ENCODE measurements around the gene CSTF2T.
A peak's percentile ranks its signal among the peaks of the same experiment; 100 is the strongest.

CSTF2T gene

GRCh38 chr10:51699475-51700227 lies at the start of gene CSTF2T:
Gene CSTF2T (minus strand): TSS chr10:51699595. CDS start chr10:51699549, 46 bp downstream.
- Histone ChIP-seq H3K9ac (ENCODE audit: low read depth, low read length) (peak within 1 kb of the TSS; percentile 95), H3K36me3 (ENCODE audit: control insufficient read depth, insufficient read depth, low read length) (peaks cover 20% of the 10 kb centered on the region), H3K9me3 (ENCODE audit: control insufficient read depth, insufficient read depth, low read length) (no peaks in the 10 kb centered on the region), H3K27ac (ENCODE audit: low read depth, low read length) (peak within 1 kb of the TSS; percentile 91), H3K4me3 (ENCODE audit: low read depth, low read length) (peak within 1 kb of the TSS; percentile 97), H3K4me1 (ENCODE audit: control insufficient read depth, insufficient read depth, low read length) (peaks cover 16% of the 10 kb centered on the region), H3K27me3 (ENCODE audit: control insufficient read depth, insufficient read depth, low read length) (no peaks in the 10 kb centered on the region)

- no peak overlapping the region for H3K27ac ChIP-seq (ENCODE audit: low read depth, low read length)
- H3K36me3 ChIP-seq (ENCODE audit: control insufficient read depth, insufficient read depth, low read length), result no peaks in the 10 kb centered on the region
- H3K4me1 ChIP-seq (ENCODE audit: control insufficient read depth, insufficient read depth, low read length), result peaks cover 3% of the 10 kb centered on the region; the same call in 1 of the 2 replicates
- no peaks in the 10 kb centered on the region for H3K9me3 ChIP-seq (ENCODE audit: control insufficient read depth, insufficient read depth, low read length)
- H3K9ac ChIP-seq (ENCODE audit: low read depth, low read length), result no peak overlapping the region
- no peak overlapping the region for H3K4me3 ChIP-seq (ENCODE audit: low read depth, low read length)
- no peaks in the 10 kb centered on the region for H3K27me3 ChIP-seq (ENCODE audit: control insufficient read depth, insufficient read depth, low read length)
Observed at GRCh38 chr10:51748959-51749358, 49.6 kb upstream of the CSTF2T start.

- H3K9ac ChIP-seq (ENCODE audit: low read depth, low read length), result no peak overlapping the region
- no peaks in the 10 kb centered on the region for H3K36me3 ChIP-seq (ENCODE audit: control insufficient read depth, insufficient read depth, low read length)
- H3K4me3 ChIP-seq (ENCODE audit: low read depth, low read length), result no peak overlapping the region
- peaks cover 3% of the 10 kb centered on the region; the same call in 1 of the 2 replicates for H3K4me1 ChIP-seq (ENCODE audit: control insufficient read depth, insufficient read depth, low read length)
- no peak overlapping the region for H3K27ac ChIP-seq (ENCODE audit: low read depth, low read length)
- no peaks in the 10 kb centered on the region for H3K9me3 ChIP-seq (ENCODE audit: control insufficient read depth, insufficient read depth, low read length)
- no peaks in the 10 kb centered on the region for H3K27me3 ChIP-seq (ENCODE audit: control insufficient read depth, insufficient read depth, low read length)
Observed at GRCh38 chr10:51747216-51747615, 47.8 kb upstream of the CSTF2T start.

GRCh38 chr10:51745397-51745796 lies 46.0 kb upstream of the CSTF2T start:
- Histone ChIP-seq H3K36me3 (ENCODE audit: control insufficient read depth, insufficient read depth, low read length) (no peaks in the 10 kb centered on the region), H3K4me3 (ENCODE audit: low read depth, low read length) (no peak overlapping the region), H3K9ac (ENCODE audit: low read depth, low read length) (no peak overlapping the region), H3K9me3 (ENCODE audit: control insufficient read depth, insufficient read depth, low read length) (no peaks in the 10 kb centered on the region), H3K27ac (ENCODE audit: low read depth, low read length) (no peak overlapping the region), H3K4me1 (ENCODE audit: control insufficient read depth, insufficient read depth, low read length) (peaks cover 3% of the 10 kb centered on the region; the same call in 1 of the 2 replicates), H3K27me3 (ENCODE audit: control insufficient read depth, insufficient read depth, low read length) (no peaks in the 10 kb centered on the region)

DNA sequence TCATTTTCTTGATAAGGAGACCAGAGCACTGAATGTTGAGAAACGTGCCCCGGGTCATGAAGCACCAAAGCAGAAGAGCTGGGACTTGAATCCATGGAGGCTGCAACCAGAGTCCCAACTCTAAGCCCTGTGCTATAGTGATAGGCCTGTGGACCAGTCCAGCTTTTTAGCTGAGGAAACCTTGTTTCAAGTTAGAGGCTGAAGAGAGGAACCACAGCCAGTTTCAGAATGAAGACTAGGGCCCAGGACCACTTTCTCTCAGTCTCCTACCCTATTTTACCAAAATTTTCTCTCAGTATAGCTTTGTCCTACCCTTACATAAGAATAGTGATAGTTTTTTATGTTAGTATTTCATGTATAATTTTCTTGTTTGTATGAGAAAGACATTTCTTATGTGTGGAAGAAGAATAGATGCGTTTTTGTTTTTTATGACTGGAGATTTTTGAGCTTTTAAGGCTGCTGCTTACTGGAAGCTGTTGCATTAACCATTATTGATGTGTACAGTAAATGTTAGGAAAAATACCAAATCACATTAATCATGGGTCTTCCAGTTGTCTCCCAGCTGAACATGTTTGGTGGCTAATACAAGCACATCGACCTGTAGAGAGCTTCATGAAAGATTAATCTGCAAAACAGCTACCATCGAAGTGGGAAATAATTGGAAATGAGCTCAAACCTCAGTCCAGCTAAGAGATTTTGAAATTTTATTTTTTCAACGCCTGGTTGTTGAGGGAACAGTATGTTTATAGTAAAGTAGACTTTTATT lies 45.0 kb upstream of the CSTF2T start:
- Histone ChIP-seq H3K4me1 (ENCODE audit: control insufficient read depth, insufficient read depth, low read length) (peaks cover 3% of the 10 kb centered on the region; the same call in 1 of the 2 replicates), H3K9me3 (ENCODE audit: control insufficient read depth, insufficient read depth, low read length) (no peaks in the 10 kb centered on the region), H3K36me3 (ENCODE audit: control insufficient read depth, insufficient read depth, low read length) (no peaks in the 10 kb centered on the region), H3K9ac (ENCODE audit: low read depth, low read length) (no peak overlapping the region), H3K27me3 (ENCODE audit: control insufficient read depth, insufficient read depth, low read length) (no peaks in the 10 kb centered on the region), H3K4me3 (ENCODE audit: low read depth, low read length) (no peak overlapping the region), H3K27ac (ENCODE audit: low read depth, low read length) (no peak overlapping the region)

DNA sequence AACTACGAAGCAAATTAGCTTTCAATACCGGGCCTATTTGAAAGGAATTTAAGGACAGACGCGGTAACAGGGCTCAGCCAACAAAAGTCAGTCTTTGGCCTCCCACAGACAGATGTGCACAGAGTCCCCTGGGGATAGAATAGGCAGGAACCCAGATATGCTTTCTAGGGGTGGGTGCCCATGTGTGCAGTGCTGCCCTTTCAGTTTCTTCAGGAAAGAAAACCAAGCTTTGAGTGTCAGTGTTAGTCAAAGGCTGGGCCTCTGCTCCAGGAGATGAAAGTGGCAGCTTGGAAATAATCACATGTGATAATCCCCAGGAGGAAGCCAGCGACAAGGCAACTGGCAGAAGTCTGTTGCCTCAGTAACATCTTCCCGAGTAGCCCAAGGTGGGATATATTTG lies 43.8 kb upstream of the CSTF2T start:
- Histone ChIP-seq H3K36me3 (ENCODE audit: control insufficient read depth, insufficient read depth, low read length) (no peaks in the 10 kb centered on the region), H3K9me3 (ENCODE audit: control insufficient read depth, insufficient read depth, low read length) (no peaks in the 10 kb centered on the region), H3K27ac (ENCODE audit: low read depth, low read length) (no peak overlapping the region), H3K4me3 (ENCODE audit: low read depth, low read length) (no peak overlapping the region), H3K27me3 (ENCODE audit: control insufficient read depth, insufficient read depth, low read length) (no peaks in the 10 kb centered on the region), H3K4me1 (ENCODE audit: control insufficient read depth, insufficient read depth, low read length) (peaks cover 3% of the 10 kb centered on the region; the same call in 1 of the 2 replicates), H3K9ac (ENCODE audit: low read depth, low read length) (no peak overlapping the region)

GRCh38 chr10:51733057-51733456 lies 33.7 kb upstream of the CSTF2T start:
- no peaks in the 10 kb centered on the region for H3K36me3 ChIP-seq (ENCODE audit: control insufficient read depth, insufficient read depth, low read length)
- H3K9ac ChIP-seq (ENCODE audit: low read depth, low read length), result no peak overlapping the region
- no peaks in the 10 kb centered on the region for H3K9me3 ChIP-seq (ENCODE audit: control insufficient read depth, insufficient read depth, low read length)
- H3K4me3 ChIP-seq (ENCODE audit: low read depth, low read length), result no peak overlapping the region
- H3K27ac ChIP-seq (ENCODE audit: low read depth, low read length), result no peak overlapping the region
- H3K27me3 ChIP-seq (ENCODE audit: control insufficient read depth, insufficient read depth, low read length), result no peaks in the 10 kb centered on the region
- no peaks in the 10 kb centered on the region for H3K4me1 ChIP-seq (ENCODE audit: control insufficient read depth, insufficient read depth, low read length)

DNA sequence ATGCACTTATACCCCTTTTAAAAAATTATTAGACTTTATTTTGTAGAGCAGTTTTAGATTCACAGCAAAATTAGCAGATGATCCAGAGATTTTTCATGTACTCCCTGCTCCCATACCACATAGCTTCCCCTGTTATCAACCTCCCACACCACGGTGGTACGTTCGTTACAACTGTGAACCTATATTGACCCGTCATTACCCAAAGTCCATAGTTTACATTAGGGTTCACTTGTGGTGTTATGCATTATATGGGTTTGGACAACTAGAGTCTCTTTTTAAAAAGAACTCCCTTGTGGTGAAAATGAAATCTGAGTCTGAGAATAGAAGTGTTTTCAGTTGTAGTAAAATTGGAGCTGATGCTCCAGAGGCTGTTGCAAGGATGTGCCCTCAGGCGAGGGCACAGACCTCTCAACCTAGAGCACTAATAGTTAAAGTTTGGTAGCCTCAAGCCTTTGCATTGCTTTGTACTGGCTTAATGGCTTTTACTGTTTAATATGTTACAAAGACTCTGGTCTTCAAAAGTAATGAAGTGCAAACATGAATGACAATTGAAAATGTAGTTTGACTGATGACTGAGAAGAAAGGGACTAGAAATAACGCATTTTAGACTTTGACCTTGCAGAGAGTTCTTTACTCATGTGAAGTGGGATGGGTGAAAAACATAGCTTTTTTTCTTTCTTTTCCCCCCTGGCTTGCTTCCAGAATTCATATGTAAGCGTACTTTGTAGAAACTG lies 30.6 kb upstream of the CSTF2T start:
- no peak overlapping the region for H3K4me3 ChIP-seq (ENCODE audit: low read depth, low read length)
- H3K4me1 ChIP-seq (ENCODE audit: control insufficient read depth, insufficient read depth, low read length), result no peaks in the 10 kb centered on the region
- H3K27me3 ChIP-seq (ENCODE audit: control insufficient read depth, insufficient read depth, low read length), result no peaks in the 10 kb centered on the region
- no peaks in the 10 kb centered on the region for H3K9me3 ChIP-seq (ENCODE audit: control insufficient read depth, insufficient read depth, low read length)
- no peaks in the 10 kb centered on the region for H3K36me3 ChIP-seq (ENCODE audit: control insufficient read depth, insufficient read depth, low read length)
- no peak overlapping the region for H3K27ac ChIP-seq (ENCODE audit: low read depth, low read length)
- H3K9ac ChIP-seq (ENCODE audit: low read depth, low read length), result no peak overlapping the region

DNA sequence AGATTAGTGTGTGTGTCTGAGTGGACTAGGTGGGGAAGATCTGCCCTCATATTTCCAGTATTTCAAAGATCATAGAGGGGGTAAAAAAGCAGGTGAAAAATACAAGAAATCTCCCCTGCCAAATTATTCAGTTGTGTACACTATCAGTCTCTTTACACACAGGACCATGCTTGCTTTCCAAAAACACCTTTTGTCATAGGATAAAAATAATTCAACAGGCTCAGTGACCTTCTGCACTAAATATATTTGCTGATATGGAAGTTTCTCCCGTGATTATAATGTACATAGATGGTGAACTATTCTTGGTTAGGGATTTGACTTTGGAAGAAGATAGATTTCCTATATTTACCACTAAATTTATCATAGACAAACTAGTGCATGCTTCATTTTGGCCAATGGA lies 24.6 kb upstream of the CSTF2T start:
- Histone ChIP-seq H3K4me1 (ENCODE audit: control insufficient read depth, insufficient read depth, low read length) (peaks cover 2% of the 10 kb centered on the region; the same call in 1 of the 2 replicates), H3K9me3 (ENCODE audit: control insufficient read depth, insufficient read depth, low read length) (no peaks in the 10 kb centered on the region), H3K27ac (ENCODE audit: low read depth, low read length) (no peak overlapping the region), H3K4me3 (ENCODE audit: low read depth, low read length) (no peak overlapping the region), H3K27me3 (ENCODE audit: control insufficient read depth, insufficient read depth, low read length) (no peaks in the 10 kb centered on the region), H3K9ac (ENCODE audit: low read depth, low read length) (no peak overlapping the region), H3K36me3 (ENCODE audit: control insufficient read depth, insufficient read depth, low read length) (no peaks in the 10 kb centered on the region)

DNA sequence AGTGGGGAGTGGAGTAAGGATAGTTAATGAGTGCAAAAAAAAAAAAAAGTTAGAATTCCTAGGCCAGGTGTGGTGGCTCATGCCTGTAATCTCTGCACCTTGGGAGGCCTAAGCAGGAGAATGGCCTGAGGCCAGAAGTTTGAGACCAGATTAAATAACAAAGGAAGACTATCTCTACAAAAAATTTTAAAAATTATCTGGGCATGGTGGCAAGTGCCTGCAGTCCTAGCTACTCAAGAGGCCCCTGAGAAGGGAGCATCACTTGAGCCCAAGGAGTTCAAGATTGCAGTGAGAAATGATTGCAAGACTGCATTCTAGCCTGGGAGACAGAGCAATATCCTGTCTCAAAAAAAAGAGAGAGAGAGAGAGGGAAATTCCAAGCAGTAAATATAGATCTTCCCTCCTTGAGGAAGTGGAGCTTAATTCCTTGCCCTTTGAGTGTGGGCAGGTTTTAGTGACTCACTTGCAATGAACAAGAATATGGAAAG lies 19.5 kb upstream of the CSTF2T start:
- Histone ChIP-seq H3K9me3 (ENCODE audit: control insufficient read depth, insufficient read depth, low read length) (no peaks in the 10 kb centered on the region), H3K27me3 (ENCODE audit: control insufficient read depth, insufficient read depth, low read length) (no peaks in the 10 kb centered on the region), H3K4me3 (ENCODE audit: low read depth, low read length) (no peak overlapping the region), H3K4me1 (ENCODE audit: control insufficient read depth, insufficient read depth, low read length) (peaks cover 5% of the 10 kb centered on the region; the same call in 1 of the 2 replicates), H3K9ac (ENCODE audit: low read depth, low read length) (no peak overlapping the region), H3K36me3 (ENCODE audit: control insufficient read depth, insufficient read depth, low read length) (no peaks in the 10 kb centered on the region), H3K27ac (ENCODE audit: low read depth, low read length) (no peak overlapping the region)

Data from HUES48 (cell line).